CD14-positive monocyte (primary cell): ENCODE measurements around the gene PBX3. TPM values are rescaled to one million over a fixed set of nuclear protein-coding genes. Genes with fewer than 3 reads are reported as not detected.

Experiments used
- DNase-seq, 3 donors: peaks; one replicate each; pipeline ENCODE4 v3.0.0-alpha.2; 2011 to 2022
- H2AFZ ChIP-seq: 2 replicates; pipeline ENCODE4 v1.6.0; 2012; ENCODE audit warnings: mild to moderate bottlenecking, low read depth, low read length, inconsistent platforms; ENCODE audit not compliant: insufficient read depth, poor library complexity, severe bottlenecking
- H3K27ac ChIP-seq, 2 donors: 1 replicate in 1 of 2; 2 replicates in 1 of 2; pipeline ENCODE4 v1.5.1; 2012 to 2013; ENCODE audit warnings: low read length in 2 of 2, control low read depth in 1 of 2, inconsistent platforms in 1 of 2, low read depth in 1 of 2, mild to moderate bottlenecking in 1 of 2
- H3K27me3 ChIP-seq, 2 donors: one replicate each; pipeline versions ENCODE4 v1.6.0 to v1.6.1; 2011 to 2013; ENCODE audit warnings: low read length in 2 of 2; ENCODE audit not compliant: control insufficient read depth in 2 of 2, insufficient read depth in 2 of 2
- H3K36me3 ChIP-seq, 2 donors: replicated peaks in 1 of 2; 1 replicate in 1 of 2; 2 replicates in 1 of 2; pipeline versions ENCODE4 v1.5.1 to v1.6.1; 2012 to 2013; ENCODE audit warnings: low read length in 2 of 2, control low read depth in 1 of 2, inconsistent platforms in 1 of 2, mild to moderate bottlenecking in 1 of 2; ENCODE audit not compliant: insufficient read depth in 2 of 2, control insufficient read depth in 1 of 2
- H3K4me1 ChIP-seq, 2 donors: 1 replicate in 1 of 2; 2 replicates in 1 of 2; pipeline versions ENCODE4 v1.5.1 to v1.6.1; 2012 to 2013; ENCODE audit warnings: low read length in 2 of 2, control low read depth in 1 of 2, inconsistent platforms in 1 of 2, mild to moderate bottlenecking in 1 of 2, moderate library complexity in 1 of 2; ENCODE audit not compliant: insufficient read depth in 2 of 2, control insufficient read depth in 1 of 2
- H3K4me2 ChIP-seq: replicated peaks from 2 replicates; pipeline ENCODE3; 2012; ENCODE audit warnings: low read length, moderate library complexity, mild to moderate bottlenecking; ENCODE audit not compliant: poor library complexity, severe bottlenecking; ENCODE audit errors: extremely low read depth
- H3K4me3 ChIP-seq, 3 experiments: fragments of 200-600 bp in 1 of 3; sonication (generic) in 1 of 3; replicated peaks in 1 of 3; 1 replicate in 2 of 3; 2 replicates in 1 of 3; pipeline ENCODE4 v1.5.1; 2011 to 2013; ENCODE audit warnings: low read length in 3 of 3, mild to moderate bottlenecking in 3 of 3, control low read depth in 2 of 3, low read depth in 2 of 3, inconsistent platforms in 1 of 3, moderate library complexity in 1 of 3
- H3K79me2 ChIP-seq: 2 replicates; pipeline ENCODE4 v1.6.0; 2012; ENCODE audit warnings: mild to moderate bottlenecking, control low read depth, inconsistent platforms, low read length, moderate library complexity; ENCODE audit not compliant: insufficient read depth
- H3K9ac ChIP-seq: 2 replicates; pipeline ENCODE4 v1.6.0; 2017; ENCODE audit warnings: low read length, mild to moderate bottlenecking; ENCODE audit not compliant: insufficient read depth, poor library complexity, severe bottlenecking
- H3K9me3 ChIP-seq, 2 donors: replicated peaks in 1 of 2; 1 replicate in 1 of 2; 2 replicates in 1 of 2; pipeline versions ENCODE4 v1.5.1 to v1.6.1; 2012 to 2013; ENCODE audit warnings: low read length in 2 of 2, control low read depth in 1 of 2; ENCODE audit not compliant: control insufficient read depth in 1 of 2, insufficient read depth in 1 of 2
- H4K20me1 ChIP-seq: 2 replicates; pipeline ENCODE4 v1.6.0; 2012; ENCODE audit warnings: mild to moderate bottlenecking, low read length, control low read depth, moderate library complexity; ENCODE audit not compliant: insufficient read depth
- H3K27ac Mint-ChIP-seq, 7 donors: one replicate each; pipeline ENCODE4 v1.8.0; 2020; ENCODE audit warnings: mild to moderate bottlenecking in 7 of 7, mixed read lengths in 7 of 7, moderate library complexity in 6 of 7, inconsistent platforms in 2 of 7
- H3K27me3 Mint-ChIP-seq, 3 donors: one replicate each; pipeline ENCODE4 v1.8.0; 2021 to 2022; ENCODE audit warnings: low read depth in 3 of 3, mild to moderate bottlenecking in 3 of 3, mixed read lengths in 3 of 3, moderate library complexity in 3 of 3, inconsistent platforms in 1 of 3
- H3K36me3 Mint-ChIP-seq, 2 donors: one replicate each; pipeline ENCODE4 v1.8.0; 2020; ENCODE audit warnings: mixed read lengths in 2 of 2, inconsistent platforms in 1 of 2, mild to moderate bottlenecking in 1 of 2
- H3K4me1 Mint-ChIP-seq: one replicate; pipeline ENCODE4 v1.8.0; 2020; ENCODE audit warnings: mild to moderate bottlenecking, mixed read lengths
- H3K4me3 Mint-ChIP-seq, 2 donors: one replicate each; pipeline ENCODE4 v1.8.0; 2020; ENCODE audit warnings: mild to moderate bottlenecking in 2 of 2, mixed read lengths in 2 of 2, moderate library complexity in 1 of 2
- H3K9me3 Mint-ChIP-seq, 7 donors: one replicate each; pipeline ENCODE4 v1.8.0; 2020 to 2022; ENCODE audit warnings: mixed read lengths in 7 of 7, mild to moderate bottlenecking in 6 of 7, moderate library complexity in 6 of 7, inconsistent platforms in 2 of 7
- CTCF ChIP-seq: fragments of 200-600 bp; IDR thresholded peaks from one replicate; pipeline ENCODE4 v1.8.0; 2022; ENCODE audit warnings: antibody characterized with exemption, mild to moderate bottlenecking
- WGBS: methylation state at CpG from one replicate; pipeline ENCODE4 v1.1.5; 2013; ENCODE audit warnings: missing lambda C conversion rate; ENCODE audit not compliant: insufficient coverage; 5-methylcytosine and 5-hydroxymethylcytosine counted together
- intact Hi-C, 2 donors: fragments of 100-400 bp; cut with micrococcal nuclease; formaldehyde crosslinking; loops; one replicate each; pipeline versions ENCODE4 v1.15.0 to v1.15.1; 2023
- polyA plus RNA-seq, 3 donors: library from polyadenylated mRNA; depleted of rRNA in 1 of 3; unstranded in 2 of 3; stranded (reverse) in 1 of 3; fragments of 300-500 nt in 2 of 3; fragments of >200 nt in 1 of 3; fragmentation: Illumina TruSeq in 2 of 3; gene quantifications; 1 replicate in 2 of 3; 2 replicates in 1 of 3; pipeline ENCODE4 v1.2.3, GENCODE V29; 2012 to 2021

PBX3 gene
- polyA plus RNA-seq, 3 donors: 6.6 to 22.7 (median 7.1) TPM

GRCh38 chr9:125982798-125983406 is 235.7 kb downstream of the PBX3 start:
- Histone ChIP-seq H3K4me2 (no peak overlapping the region), H2AFZ (no peak overlapping the region), H3K9me3 (peaks cover 3 to 16% of the 10 kb centered on the region in 2 donors), H3K4me1 (no peaks in the 10 kb centered on the region), H3K4me3 (no peak overlapping the region), H4K20me1 (no peaks in the 10 kb centered on the region), H3K27ac (no peak overlapping the region), H3K36me3 (no peaks in the 10 kb centered on the region), H3K27me3 (no peaks in the 10 kb centered on the region), H3K9ac (no peak overlapping the region), H3K79me2 (no peaks in the 10 kb centered on the region)
- peaks cover 7 to 33% (median 29%) of the 10 kb centered on the region in 7 donors for H3K9me3 Mint-ChIP-seq
- no peak for TF ChIP-seq CTCF
- no peaks in the 10 kb centered on the region for H3K4me1 Mint-ChIP-seq
- H3K4me3 Mint-ChIP-seq: no peak overlapping the region
- peaks cover 4 to 7% (median 5%) of the 10 kb centered on the region in 3 donors for H3K27me3 Mint-ChIP-seq
- intact Hi-C loops: no loop called here
- WGBS: 90% methylated on average over 3 of the region's 8 CpGs
- no peak overlapping the region for H3K27ac Mint-ChIP-seq
- H3K36me3 Mint-ChIP-seq: no peaks in the 10 kb centered on the region
- no peak for DNase-seq

DNA sequence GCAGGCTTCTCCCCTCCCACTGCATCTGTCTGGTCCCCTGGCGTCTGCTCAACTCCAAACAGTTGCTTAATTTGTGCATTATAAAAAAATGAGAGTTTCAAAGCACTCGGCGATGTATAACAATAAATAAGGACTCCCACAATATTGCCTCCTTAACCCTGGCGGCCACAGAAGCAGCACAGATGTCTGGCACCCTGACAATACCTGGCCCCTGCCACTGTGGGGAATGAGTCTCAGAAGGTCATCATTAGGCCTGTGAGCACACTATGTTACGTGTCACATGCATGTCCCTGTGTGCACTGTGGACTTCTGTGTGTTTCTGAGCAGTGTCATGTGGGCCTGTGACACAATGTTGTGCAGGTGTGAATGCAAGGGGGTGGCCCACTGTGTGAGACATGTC is 236.5 kb downstream of the PBX3 start:
- Histone ChIP-seq H3K4me3 (no peak overlapping the region), H3K9me3 (peaks cover 3 to 14% of the 10 kb centered on the region in 2 donors), H4K20me1 (no peaks in the 10 kb centered on the region), H3K36me3 (no peaks in the 10 kb centered on the region), H2AFZ (no peak overlapping the region), H3K79me2 (no peaks in the 10 kb centered on the region), H3K4me1 (no peaks in the 10 kb centered on the region), H3K27ac (no peak overlapping the region), H3K27me3 (no peaks in the 10 kb centered on the region), H3K4me2 (no peak overlapping the region), H3K9ac (no peak overlapping the region)
- no peaks in the 10 kb centered on the region for H3K4me1 Mint-ChIP-seq
- H3K27me3 Mint-ChIP-seq: peaks cover 2 to 4% (median 4%) of the 10 kb centered on the region in 3 donors
- TF ChIP-seq CTCF: no peak
- no peaks in the 10 kb centered on the region for H3K36me3 Mint-ChIP-seq
- intact Hi-C loops: no loop called here
- H3K9me3 Mint-ChIP-seq: peaks cover 7 to 26% (median 22%) of the 10 kb centered on the region in 7 donors
- H3K4me3 Mint-ChIP-seq: no peak overlapping the region
- DNase-seq: no peak
- 100% methylated on average over 3 of the region's 5 CpGs for WGBS
- H3K27ac Mint-ChIP-seq: no peak overlapping the region
